H1 (cell line): ENCODE measurements around the gene CBLC. TPM values are rescaled to one million over a fixed set of nuclear protein-coding genes. Genes with fewer than 3 reads are reported as not detected.

Experiments
- CEBPB ChIP-seq: IDR thresholded peaks from 2 replicates; pipeline ENCODE4 v1.6.1; 2012; ENCODE audit warnings: low read depth, low read length
- CTBP2 ChIP-seq: IDR thresholded peaks from 2 replicates; pipeline ENCODE4 v1.7.0; 2011; ENCODE audit warnings: borderline replicate concordance, mild to moderate bottlenecking, moderate library complexity, mixed read lengths, low read length; ENCODE audit not compliant: insufficient read depth, insufficient read length
- EGR1 ChIP-seq: IDR thresholded peaks from 2 replicates; pipeline ENCODE4 v1.6.1; 2011; ENCODE audit warnings: low read depth, low read length, borderline replicate concordance
- HDAC2 ChIP-seq, 2 experiments: fragments of 300-600 bp in 1 of 2; sonication (generic) in 1 of 2; IDR thresholded peaks; 2 replicates each; pipeline ENCODE4 v1.6.1; 2011 to 2012; ENCODE audit warnings: low read depth in 2 of 2, low read length in 2 of 2, mild to moderate bottlenecking in 2 of 2, moderate library complexity in 2 of 2, borderline replicate concordance in 1 of 2, inconsistent platforms in 1 of 2
- NRF1 ChIP-seq: IDR thresholded peaks from 2 replicates; pipeline ENCODE4 v1.6.1; 2011; ENCODE audit warnings: mild to moderate bottlenecking, low read depth, low read length, improper control_type of control experiment
- PHF8 ChIP-seq: fragments of 200-600 bp; sonication (generic); conservative IDR thresholded peaks from 2 replicates; pipeline ENCODE4 v1.7.1; 2012; ENCODE audit warnings: low read depth, mild to moderate bottlenecking, inconsistent platforms, low read length, moderate library complexity
- RXRA ChIP-seq: IDR thresholded peaks from 2 replicates; pipeline ENCODE4 v1.6.1; 2011; ENCODE audit warnings: low read depth, mild to moderate bottlenecking, low read length, moderate library complexity; ENCODE audit not compliant: insufficient read depth
- SIN3A ChIP-seq, 2 experiments: IDR thresholded peaks in 1 of 2; conservative IDR thresholded peaks in 1 of 2; 2 replicates each; pipeline ENCODE4 v1.6.1; 2011 to 2012; ENCODE audit warnings: low read length in 2 of 2, improper control_type of control experiment in 1 of 2, low read depth in 1 of 2, mild to moderate bottlenecking in 1 of 2
- SP2 ChIP-seq: IDR thresholded peaks from 2 replicates; pipeline ENCODE4 v1.6.1; 2012; ENCODE audit warnings: mild to moderate bottlenecking, low read length, inconsistent platforms
- polyA plus RNA-seq, 7 experiments: library from polyadenylated mRNA; depleted of rRNA in 3 of 7; stranded (reverse) in 5 of 7; unstranded in 2 of 7; fragments of >200 nt in 5 of 7; fragments of 200-250 nt in 2 of 7; gene quantifications; 1 replicate in 5 of 7; 2 replicates in 1 of 7; 4 replicates in 1 of 7; pipeline versions ENCODE4 v1.2.1 to v1.2.3, GENCODE V29; 2011 to 2013; ENCODE audit warnings: missing spikeins in 2 of 7, mixed read lengths in 2 of 7
- total RNA-seq: library from RNA; stranded (reverse); fragmentation: NEBNext Ultra II Directional; extraction: Animal tissue kit (Norgen Biotek cat#: 25700); gene quantifications from 2 replicates; pipeline ENCODE4 v1.2.1, GENCODE V29; 2021
- TF ChIP-seq, protein P1 (sequence below): IDR thresholded peaks from 2 replicates; pipeline ENCODE4 v1.6.1; 2012; ENCODE audit warnings: inconsistent platforms

The CBLC gene
- total and polyA plus RNA-seq, 2 of the 8 experiments (the other 6 are each of a cell fraction or from before 2014, with no cell fraction given), result 17.4 to 35.7 TPM

DNA sequence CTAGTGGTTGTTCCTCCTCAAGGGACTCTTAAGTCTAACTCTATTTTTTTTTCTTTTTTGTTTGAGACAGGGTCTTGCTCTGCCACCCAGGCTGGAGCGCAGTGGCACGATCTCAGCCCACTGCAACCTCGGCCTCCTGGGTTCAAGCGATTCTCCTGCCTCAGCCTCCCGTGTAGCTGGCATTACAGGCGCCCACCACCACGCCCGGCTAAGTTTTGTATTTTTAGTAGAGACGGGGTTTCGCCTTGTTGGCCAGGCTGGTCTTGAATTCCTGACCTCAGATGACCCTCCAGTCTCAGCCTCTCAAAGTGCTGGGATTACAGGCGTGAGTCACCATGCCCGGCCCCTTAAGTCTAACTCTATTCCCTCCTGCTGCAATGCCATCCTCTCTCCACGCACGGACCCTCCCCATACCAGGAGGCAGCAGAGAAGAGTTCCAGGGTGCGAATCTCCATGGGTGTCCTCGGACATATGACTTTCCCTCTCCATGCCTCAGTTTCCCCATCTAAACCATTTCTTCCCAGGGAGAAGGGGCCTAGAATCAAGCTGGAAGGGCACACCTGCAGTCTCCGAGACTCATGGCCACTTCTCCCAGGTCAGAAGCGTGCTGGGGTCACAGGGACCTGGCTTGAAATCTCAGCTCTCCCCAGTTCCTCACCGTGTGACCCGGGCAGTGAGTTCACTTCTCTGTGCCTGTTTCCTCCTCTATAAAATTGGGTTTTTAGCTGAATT, 35.2 kb upstream of the CBLC start (continued):
- TF ChIP-seq SIN3A (conservative IDR thresholded peaks at IDR 0.05 in 1 of 2, IDR thresholded peaks at IDR 0.05 in 1 of 2; ENCODE audit: low read depth in 1 of 2, low read length in 2 of 2), result no peak
- TF ChIP-seq EGR1, result no peak
- no peak for TF ChIP-seq CTBP2
- TF ChIP-seq RXRA, result no peak
- TF ChIP-seq CEBPB, result no peak
- no peak for TF ChIP-seq PHF8
- no peak for TF ChIP-seq HDAC2 (IDR thresholded peaks at IDR 0.05; ENCODE audit: borderline replicate concordance in 1 of 2, low read depth in 2 of 2, low read length in 2 of 2)
- TF ChIP-seq NRF1, result no peak
- TF ChIP-seq SP2, result no peak
- TF ChIP-seq, protein P1, sequence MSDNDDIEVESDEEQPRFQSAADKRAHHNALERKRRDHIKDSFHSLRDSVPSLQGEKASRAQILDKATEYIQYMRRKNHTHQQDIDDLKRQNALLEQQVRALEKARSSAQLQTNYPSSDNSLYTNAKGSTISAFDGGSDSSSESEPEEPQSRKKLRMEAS, result no peak
